Right lobe of liver (tissue), 4 donors: Measurements from ENCODE around the gene MAP1B.

Experiments
- POLR2A ChIP-seq: fragments of 450-650 bp; IDR thresholded peaks from one replicate; pipeline ENCODE4 v1.6.1; 2017; ENCODE audit warnings: antibody characterized with exemption, mild to moderate bottlenecking
- TF ChIP-seq, protein P1 (sequence below), 4 donors: fragments of 200-600 bp in 3 of 4; fragments of 450-650 bp in 1 of 4; IDR thresholded peaks; one replicate each; pipeline versions ENCODE4 v1.5.1 to v1.8.0; 2016 to 2022; ENCODE audit warnings: antibody characterized with exemption in 4 of 4, mild to moderate bottlenecking in 2 of 4
- donor health status: DM: no; HTN: no; CAD: no.
- donor health status: DM: no; HTN: no; CAD: no.
- donor health status: DM: no; HTN: yes; CAD: no.

DNA sequence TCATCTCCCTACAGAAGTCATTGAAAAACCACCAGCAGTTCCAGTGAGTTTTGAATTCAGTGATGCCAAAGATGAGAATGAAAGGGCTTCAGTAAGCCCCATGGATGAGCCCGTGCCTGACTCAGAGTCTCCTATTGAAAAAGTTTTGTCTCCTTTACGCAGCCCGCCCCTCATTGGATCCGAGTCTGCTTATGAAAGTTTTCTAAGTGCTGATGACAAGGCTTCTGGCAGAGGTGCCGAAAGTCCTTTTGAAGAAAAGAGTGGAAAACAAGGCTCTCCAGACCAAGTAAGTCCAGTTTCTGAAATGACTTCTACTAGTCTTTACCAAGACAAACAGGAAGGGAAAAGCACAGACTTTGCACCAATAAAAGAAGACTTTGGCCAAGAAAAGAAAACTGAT is 90.1 kb downstream of the MAP1B start:
- TF ChIP-seq, protein P1, sequence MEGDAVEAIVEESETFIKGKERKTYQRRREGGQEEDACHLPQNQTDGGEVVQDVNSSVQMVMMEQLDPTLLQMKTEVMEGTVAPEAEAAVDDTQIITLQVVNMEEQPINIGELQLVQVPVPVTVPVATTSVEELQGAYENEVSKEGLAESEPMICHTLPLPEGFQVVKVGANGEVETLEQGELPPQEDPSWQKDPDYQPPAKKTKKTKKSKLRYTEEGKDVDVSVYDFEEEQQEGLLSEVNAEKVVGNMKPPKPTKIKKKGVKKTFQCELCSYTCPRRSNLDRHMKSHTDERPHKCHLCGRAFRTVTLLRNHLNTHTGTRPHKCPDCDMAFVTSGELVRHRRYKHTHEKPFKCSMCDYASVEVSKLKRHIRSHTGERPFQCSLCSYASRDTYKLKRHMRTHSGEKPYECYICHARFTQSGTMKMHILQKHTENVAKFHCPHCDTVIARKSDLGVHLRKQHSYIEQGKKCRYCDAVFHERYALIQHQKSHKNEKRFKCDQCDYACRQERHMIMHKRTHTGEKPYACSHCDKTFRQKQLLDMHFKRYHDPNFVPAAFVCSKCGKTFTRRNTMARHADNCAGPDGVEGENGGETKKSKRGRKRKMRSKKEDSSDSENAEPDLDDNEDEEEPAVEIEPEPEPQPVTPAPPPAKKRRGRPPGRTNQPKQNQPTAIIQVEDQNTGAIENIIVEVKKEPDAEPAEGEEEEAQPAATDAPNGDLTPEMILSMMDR (IDR thresholded peaks at IDR 0.05): no peak
- TF ChIP-seq POLR2A: no peak
